ENCODE results near the gene KIF20B. TPM values are rescaled to one million over a fixed set of nuclear protein-coding genes. Genes with fewer than 3 reads are reported as not detected.

The KIF20B gene
- total RNA-seq, 1 experiment from 2014 or later = 34.5 TPM

- Histone ChIP-seq H3K27ac (no peak overlapping the region), H3K27me3 (ENCODE audit: insufficient read depth, low read depth) (no peaks in the 10 kb centered on the region), H3K9me3 (ENCODE audit: insufficient read depth, low read depth) (no peaks in the 10 kb centered on the region), H3K9me2 (ENCODE audit: insufficient read depth) (no peaks in the 10 kb centered on the region), H3K4me1 (replicated peaks; ENCODE audit: insufficient read depth) (no peaks in the 10 kb centered on the region), H3K4me2 (no peak overlapping the region), H3K4me3 (no peak overlapping the region), H3K79me2 (ENCODE audit: low read depth) (no peaks in the 10 kb centered on the region), H2AFZ (no peak overlapping the region), H4K20me1 (ENCODE audit: insufficient read depth) (no peaks in the 10 kb centered on the region), H3F3A (ENCODE audit: insufficient read depth, low read depth) (no peaks in the 10 kb centered on the region), H3K36me3 (ENCODE audit: low read depth) (no peaks in the 10 kb centered on the region)
- no peak for DNase-seq
- ChIA-PET POLR2A (ENCODE audit: unreplicated experiment) (no interaction called here), CTCF (no interaction called here)
- no TSS peak for BruUV-seq (replicated peaks)
- TF ChIP-seq EZH2 (IDR thresholded peaks at IDR 0.05; ENCODE audit: low read depth) = no peak
- TF ChIP-seq CTCF (conservative IDR thresholded peaks at IDR 0.05) = no peak
- intact Hi-C loops (cut with micrococcal nuclease; ENCODE audit: unreplicated experiment) = loop anchor here (2.0 to 5.0 kb wide), 5 partner anchors 129 to 995 kb away; no protein-coding TSS in a partner anchor
These were observed 90.8 kb downstream of the KIF20B start for GRCh38 chr10:89792187-89792586.

GRCh38 chr10:89793649-89794254, 92.4 kb downstream of the KIF20B start:
- no peaks in the 10 kb centered on the region for H3K27me3 ChIP-seq (ENCODE audit: insufficient read depth, low read depth)
- H3K4me1 ChIP-seq (replicated peaks; ENCODE audit: insufficient read depth) = no peaks in the 10 kb centered on the region
- no peaks in the 10 kb centered on the region for H3K79me2 ChIP-seq (ENCODE audit: low read depth)
- ChIA-PET POLR2A (ENCODE audit: unreplicated experiment) (no interaction called here), CTCF (interaction anchor here (0.7 kb wide), 1 partner anchor 1065 kb away, joined by 4 read pairs; no protein-coding TSS in a partner anchor)
- no peaks in the 10 kb centered on the region for H3K36me3 ChIP-seq (ENCODE audit: low read depth)
- no peak overlapping the region for H2AFZ ChIP-seq
- H3K4me3 ChIP-seq = no peak overlapping the region
- peak; percentile 25 to 49 for DNase-seq
- no peaks in the 10 kb centered on the region for H3K9me3 ChIP-seq (ENCODE audit: insufficient read depth, low read depth)
- H3K27ac ChIP-seq = no peak overlapping the region
- H4K20me1 ChIP-seq (ENCODE audit: insufficient read depth) = no peaks in the 10 kb centered on the region
- intact Hi-C loops (cut with micrococcal nuclease; ENCODE audit: unreplicated experiment) = loop anchor here (1.0 to 5.0 kb wide), 8 partner anchors 127 to 1070 kb away; no protein-coding TSS in a partner anchor
- no peaks in the 10 kb centered on the region for H3F3A ChIP-seq (ENCODE audit: insufficient read depth, low read depth)
- TF ChIP-seq CTCF (conservative IDR thresholded peaks at IDR 0.05) = peak; percentile 86
- TF ChIP-seq EZH2 (IDR thresholded peaks at IDR 0.05; ENCODE audit: low read depth) = no peak
- no peaks in the 10 kb centered on the region for H3K9me2 ChIP-seq (ENCODE audit: insufficient read depth)
- no peak overlapping the region for H3K4me2 ChIP-seq
- no TSS peak for BruUV-seq (replicated peaks)

GRCh38 chr10:89795840-89796239, 94.5 kb downstream of the KIF20B start:
- no peak for TF ChIP-seq CTCF (conservative IDR thresholded peaks at IDR 0.05)
- TF ChIP-seq EZH2 (IDR thresholded peaks at IDR 0.05; ENCODE audit: low read depth) = no peak
- H3K27ac ChIP-seq = no peak overlapping the region
- no TSS peak for BruUV-seq (replicated peaks)
- intact Hi-C loops (cut with micrococcal nuclease; ENCODE audit: unreplicated experiment) = no loop called here
- no peak overlapping the region for H3K4me3 ChIP-seq
- no peaks in the 10 kb centered on the region for H3K79me2 ChIP-seq (ENCODE audit: low read depth)
- no peak overlapping the region for H2AFZ ChIP-seq
- no peak overlapping the region for H3K4me2 ChIP-seq
- no peaks in the 10 kb centered on the region for H3K4me1 ChIP-seq (replicated peaks; ENCODE audit: insufficient read depth)
- no peak for DNase-seq
- no peaks in the 10 kb centered on the region for H3F3A ChIP-seq (ENCODE audit: insufficient read depth, low read depth)
- no peaks in the 10 kb centered on the region for H3K9me3 ChIP-seq (ENCODE audit: insufficient read depth, low read depth)
- H3K36me3 ChIP-seq (ENCODE audit: low read depth) = no peaks in the 10 kb centered on the region
- H3K9me2 ChIP-seq (ENCODE audit: insufficient read depth) = no peaks in the 10 kb centered on the region
- ChIA-PET CTCF (no interaction called here), POLR2A (ENCODE audit: unreplicated experiment) (no interaction called here)
- H3K27me3 ChIP-seq (ENCODE audit: insufficient read depth, low read depth) = no peaks in the 10 kb centered on the region
- no peaks in the 10 kb centered on the region for H4K20me1 ChIP-seq (ENCODE audit: insufficient read depth)
